ENCODE measurements around the gene PCAT7. TPM values are rescaled to one million over a fixed set of nuclear protein-coding genes. Genes with fewer than 3 reads are reported as not detected.

The PCAT7 gene
- polyA plus RNA-seq, 1 donor (not counting 4 experiments of a cell fraction or from before 2014, with no cell fraction given), result not detected

- Histone ChIP-seq H3K36me3 (ENCODE audit: control insufficient read depth in 2 of 2, extremely low read depth in 1 of 2, insufficient read depth in 2 of 2, low read length in 2 of 2) (no peaks in the 10 kb centered on the region), H2AFZ (ENCODE audit: control insufficient read depth, low read length) (no peak overlapping the region), H3K4me2 (ENCODE audit: control insufficient read depth, extremely low read depth, insufficient read depth, low read depth, low read length) (no peak overlapping the region), H3K79me2 (ENCODE audit: control insufficient read depth, insufficient read depth, low read length) (no peaks in the 10 kb centered on the region), H3K9me1 (ENCODE audit: control insufficient read depth, extremely low read depth, insufficient read depth, low read length) (no peaks in the 10 kb centered on the region), H3K27ac (ENCODE audit: control insufficient read depth, insufficient read depth, low read length) (no peak overlapping the region), H4K20me1 (ENCODE audit: control insufficient read depth, extremely low read depth, insufficient read depth, low read length) (no peaks in the 10 kb centered on the region), H3K9me3 (ENCODE audit: control insufficient read depth, low read depth, low read length) (no peaks in the 10 kb centered on the region), H3K4me3 (ENCODE audit: control insufficient read depth in 2 of 3, extremely low read depth in 1 of 3, insufficient read depth in 2 of 3, low read depth in 1 of 3, low read length in 3 of 3) (no peak overlapping the region), H3K27me3 (ENCODE audit: control insufficient read depth, extremely low read depth, insufficient read depth, low read length) (no peaks in the 10 kb centered on the region), H3K4me1 (ENCODE audit: control insufficient read depth, extremely low read depth, insufficient read depth, low read length) (no peaks in the 10 kb centered on the region), H3K9ac (ENCODE audit: control insufficient read depth, extremely low read depth, insufficient read depth, low read length) (no peak overlapping the region)
- FAIRE-seq (no peak), DNase-seq (ENCODE audit: low read depth, low spot score) (no peak)
- TF ChIP-seq EZH2 (IDR thresholded peaks at IDR 0.05; ENCODE audit: low read length) (no peak), CTCF (optimal IDR thresholded peaks at IDR 0.05 in 1 of 3, IDR thresholded peaks at IDR 0.05 in 1 of 3, conservative IDR thresholded peaks at IDR 0.05 in 1 of 3; ENCODE audit: extremely low read depth in 1 of 3, insufficient read depth in 2 of 3, low read length in 3 of 3) (no peak)
- dilution Hi-C loops (cut with MboI; ENCODE audit: extremely low pct_ligation_motif_present, low sequenced_read_pairs), result no loop called here
Observed at GRCh38 chr9:94528886-94529285, 26.0 kb upstream of the PCAT7 start.

GRCh38 chr9:94533155-94533554, 21.7 kb upstream of the PCAT7 start:
- Histone ChIP-seq H4K20me1 (ENCODE audit: control insufficient read depth, extremely low read depth, insufficient read depth, low read length) (no peaks in the 10 kb centered on the region), H3K9me1 (ENCODE audit: control insufficient read depth, extremely low read depth, insufficient read depth, low read length) (no peaks in the 10 kb centered on the region), H3K9ac (ENCODE audit: control insufficient read depth, extremely low read depth, insufficient read depth, low read length) (no peak overlapping the region), H3K4me2 (ENCODE audit: control insufficient read depth, extremely low read depth, insufficient read depth, low read depth, low read length) (no peak overlapping the region), H3K4me3 (ENCODE audit: control insufficient read depth in 2 of 3, extremely low read depth in 1 of 3, insufficient read depth in 2 of 3, low read depth in 1 of 3, low read length in 3 of 3) (no peak overlapping the region), H3K4me1 (ENCODE audit: control insufficient read depth, extremely low read depth, insufficient read depth, low read length) (no peaks in the 10 kb centered on the region), H3K9me3 (ENCODE audit: control insufficient read depth, low read depth, low read length) (no peaks in the 10 kb centered on the region), H2AFZ (ENCODE audit: control insufficient read depth, low read length) (no peak overlapping the region), H3K27me3 (ENCODE audit: control insufficient read depth, extremely low read depth, insufficient read depth, low read length) (no peaks in the 10 kb centered on the region), H3K36me3 (ENCODE audit: control insufficient read depth in 2 of 2, extremely low read depth in 1 of 2, insufficient read depth in 2 of 2, low read length in 2 of 2) (no peaks in the 10 kb centered on the region), H3K79me2 (ENCODE audit: control insufficient read depth, insufficient read depth, low read length) (no peaks in the 10 kb centered on the region), H3K27ac (ENCODE audit: control insufficient read depth, insufficient read depth, low read length) (no peak overlapping the region)
- DNase-seq (ENCODE audit: low read depth, low spot score) (no peak), FAIRE-seq (no peak)
- TF ChIP-seq EZH2 (IDR thresholded peaks at IDR 0.05; ENCODE audit: low read length), result no peak
- no peak for TF ChIP-seq CTCF (optimal IDR thresholded peaks at IDR 0.05 in 1 of 3, IDR thresholded peaks at IDR 0.05 in 1 of 3, conservative IDR thresholded peaks at IDR 0.05 in 1 of 3; ENCODE audit: extremely low read depth in 1 of 3, insufficient read depth in 2 of 3, low read length in 3 of 3)
- dilution Hi-C loops (cut with MboI; ENCODE audit: extremely low pct_ligation_motif_present, low sequenced_read_pairs), result no loop called here

All from keratinocyte (primary cell).